ENCODE measurements around the gene ZNF148.
A peak's percentile ranks its signal among the peaks of the same experiment; 100 is the strongest.
"Not testable (repeated sequence)": the region's sequence is repeated elsewhere in the genome, so short reads cannot be mapped to it uniquely, and the experiment has no call there.

Gene ZNF148, protein sequence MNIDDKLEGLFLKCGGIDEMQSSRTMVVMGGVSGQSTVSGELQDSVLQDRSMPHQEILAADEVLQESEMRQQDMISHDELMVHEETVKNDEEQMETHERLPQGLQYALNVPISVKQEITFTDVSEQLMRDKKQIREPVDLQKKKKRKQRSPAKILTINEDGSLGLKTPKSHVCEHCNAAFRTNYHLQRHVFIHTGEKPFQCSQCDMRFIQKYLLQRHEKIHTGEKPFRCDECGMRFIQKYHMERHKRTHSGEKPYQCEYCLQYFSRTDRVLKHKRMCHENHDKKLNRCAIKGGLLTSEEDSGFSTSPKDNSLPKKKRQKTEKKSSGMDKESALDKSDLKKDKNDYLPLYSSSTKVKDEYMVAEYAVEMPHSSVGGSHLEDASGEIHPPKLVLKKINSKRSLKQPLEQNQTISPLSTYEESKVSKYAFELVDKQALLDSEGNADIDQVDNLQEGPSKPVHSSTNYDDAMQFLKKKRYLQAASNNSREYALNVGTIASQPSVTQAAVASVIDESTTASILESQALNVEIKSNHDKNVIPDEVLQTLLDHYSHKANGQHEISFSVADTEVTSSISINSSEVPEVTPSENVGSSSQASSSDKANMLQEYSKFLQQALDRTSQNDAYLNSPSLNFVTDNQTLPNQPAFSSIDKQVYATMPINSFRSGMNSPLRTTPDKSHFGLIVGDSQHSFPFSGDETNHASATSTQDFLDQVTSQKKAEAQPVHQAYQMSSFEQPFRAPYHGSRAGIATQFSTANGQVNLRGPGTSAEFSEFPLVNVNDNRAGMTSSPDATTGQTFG

DNA sequence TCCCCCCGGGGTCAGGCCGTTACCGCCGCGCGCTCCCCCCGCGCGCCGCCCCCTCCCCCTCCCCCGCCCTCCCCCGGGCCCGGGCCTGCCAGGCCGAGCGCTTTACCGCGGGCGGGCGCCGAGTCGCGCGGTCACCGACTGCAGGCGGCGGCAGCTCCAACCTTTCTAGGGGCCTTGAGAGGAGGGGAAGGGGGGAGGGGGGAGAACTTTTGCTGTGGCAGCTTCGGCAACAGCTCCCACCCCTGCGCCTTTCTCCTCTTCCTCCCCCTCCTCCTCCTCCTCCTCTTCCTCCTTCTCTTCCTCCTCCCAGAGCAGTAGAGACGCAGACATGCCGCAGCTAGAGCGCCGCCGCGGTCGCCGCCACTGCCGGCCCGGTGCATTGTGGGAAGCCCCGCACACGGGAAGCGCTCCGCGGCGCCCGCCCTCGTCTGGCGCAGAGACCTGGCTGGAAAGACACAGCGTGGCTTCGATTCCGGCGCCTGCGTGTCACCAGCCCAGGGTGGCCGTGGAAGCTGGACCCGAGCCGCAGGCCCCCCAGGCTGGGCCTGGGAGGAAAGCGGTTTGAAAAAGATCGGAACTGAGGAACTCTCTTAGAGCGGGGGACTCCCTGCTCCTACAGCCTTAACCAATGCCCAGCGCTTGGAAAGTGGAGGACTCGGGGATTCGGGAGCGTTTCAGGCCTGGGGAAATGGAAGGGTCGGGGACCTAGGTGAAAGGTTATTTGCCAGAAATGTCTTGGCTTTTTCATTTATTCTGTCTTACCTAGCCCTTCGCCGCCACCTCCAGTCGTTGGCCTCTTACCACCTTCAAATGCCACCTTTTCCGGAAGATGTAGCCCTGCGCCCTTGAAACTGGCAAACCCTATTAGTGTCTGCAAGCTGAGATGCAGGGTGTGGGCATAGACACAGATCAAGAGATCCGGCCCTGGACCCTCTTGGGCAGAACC lies at the start of gene ZNF148:
ZNF148 (minus strand) TSS at position 330 of the 946 bp plus-strand sequence. CDS start 61,685 bp downstream, outside the sequence.
- Mint-ChIP-seq H3K27ac (peak within 1 kb of the TSS; percentile 99), H3K36me3 (peaks cover 35% of the 10 kb centered on the region), H3K4me1 (peaks cover 46% of the 10 kb centered on the region), H3K4me3 (peak within 1 kb of the TSS; percentile 92), H3K9me3 (no peaks in the 10 kb centered on the region)
- ATAC-seq (peak; percentile 97), DNase-seq (ENCODE audit: low spot score in 2 of 2) (peak; percentile 87 to 93)

DNA sequence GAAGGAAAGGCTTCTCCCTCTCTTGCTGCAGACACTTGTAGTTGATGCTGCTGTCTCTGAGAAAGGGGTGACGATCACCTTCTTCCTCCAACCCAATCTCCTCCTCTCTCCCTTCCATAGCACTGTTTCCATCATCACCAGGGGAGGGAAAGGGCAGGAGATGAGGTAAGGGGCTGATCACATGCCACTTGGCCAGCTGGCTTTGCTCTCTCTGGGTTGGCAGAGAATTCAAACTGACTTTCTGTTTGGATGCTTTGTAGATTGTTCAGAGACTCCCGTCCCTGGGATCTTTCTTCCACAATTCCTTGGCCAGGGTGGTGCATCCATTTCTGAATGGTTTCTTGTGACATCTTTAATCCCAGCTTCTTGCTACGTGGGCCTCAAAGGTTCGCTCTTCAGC lies 43.2 kb upstream of the ZNF148 start:
- H3K4me3 Mint-ChIP-seq, result no peak overlapping the region
- no peaks in the 10 kb centered on the region for H3K4me1 Mint-ChIP-seq
- ATAC-seq, result no peak
- H3K9me3 Mint-ChIP-seq, result no peaks in the 10 kb centered on the region
- no peak overlapping the region for H3K27ac Mint-ChIP-seq
- DNase-seq (ENCODE audit: low spot score in 2 of 2), result no peak
- no peaks in the 10 kb centered on the region for H3K36me3 Mint-ChIP-seq

DNA sequence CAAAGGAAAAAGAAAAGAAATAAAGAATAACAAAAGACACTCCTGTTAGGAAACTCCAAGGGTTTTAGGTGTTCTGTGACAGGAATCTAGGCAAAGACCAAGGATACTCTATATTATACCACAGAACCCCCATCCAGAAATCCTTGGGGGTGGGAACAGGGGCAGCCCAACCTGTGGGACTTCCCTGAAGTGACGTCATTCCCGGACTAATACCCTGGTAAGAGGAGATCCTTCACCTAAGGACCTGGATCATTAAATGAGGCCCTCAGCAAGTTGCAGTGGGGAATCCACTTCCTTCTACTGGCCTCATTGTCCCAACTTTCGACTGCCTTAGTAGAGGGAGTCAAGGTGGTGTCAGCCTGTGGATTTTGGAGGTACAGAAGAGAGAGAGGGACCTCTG lies 41.1 kb upstream of the ZNF148 start:
- Mint-ChIP-seq H3K9me3 (no peaks in the 10 kb centered on the region), H3K4me1 (no peaks in the 10 kb centered on the region), H3K4me3 (no peak overlapping the region), H3K27ac (no peak overlapping the region), H3K36me3 (no peaks in the 10 kb centered on the region)
- DNase-seq (ENCODE audit: low spot score in 2 of 2), result no peak
- ATAC-seq, result no peak

DNA sequence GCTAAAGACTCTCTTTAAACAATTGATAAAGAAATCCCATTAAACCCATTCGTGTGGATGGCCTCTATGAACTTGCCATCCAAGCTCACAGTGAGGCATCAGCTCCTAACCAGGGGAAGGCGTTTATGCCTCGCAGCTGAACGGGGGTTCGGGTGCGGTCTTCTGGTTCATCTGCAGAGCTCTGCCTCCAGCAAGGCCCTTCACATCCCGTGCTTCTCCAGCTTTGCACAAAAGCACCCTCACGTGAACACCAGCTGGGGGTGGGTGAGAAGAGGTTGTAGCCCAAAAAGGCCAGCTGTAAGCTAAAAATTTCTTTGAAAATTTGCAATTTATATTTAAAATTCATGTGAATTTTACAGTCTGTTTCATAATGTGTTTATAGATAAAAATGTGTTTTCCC lies 39.5 kb upstream of the ZNF148 start:
- DNase-seq (ENCODE audit: low spot score in 2 of 2), result no peak
- H3K36me3 Mint-ChIP-seq, result no peaks in the 10 kb centered on the region
- no peaks in the 10 kb centered on the region for H3K4me1 Mint-ChIP-seq
- no peak overlapping the region for H3K27ac Mint-ChIP-seq
- no peak overlapping the region for H3K4me3 Mint-ChIP-seq
- no peak for ATAC-seq
- H3K9me3 Mint-ChIP-seq, result no peaks in the 10 kb centered on the region

DNA sequence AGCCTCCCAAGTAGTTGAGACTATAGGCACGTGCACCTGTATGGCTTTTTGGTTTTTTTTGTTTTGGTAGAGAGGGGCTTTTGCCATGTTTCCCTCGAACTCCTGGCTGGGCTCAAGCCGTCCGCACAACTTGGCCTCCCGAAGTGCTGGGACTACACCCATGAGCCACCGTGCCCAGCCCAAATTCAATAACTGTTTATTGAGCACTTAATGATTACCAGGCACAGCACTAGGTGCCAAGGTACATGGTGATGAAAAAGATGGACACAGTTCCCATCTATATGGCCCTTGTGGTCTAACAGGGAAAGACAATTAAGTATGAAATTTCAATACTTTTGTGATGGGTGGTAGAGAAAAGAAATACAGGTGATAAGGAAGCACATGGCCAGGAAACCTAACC lies 35.8 kb upstream of the ZNF148 start:
- H3K36me3 Mint-ChIP-seq, result no peaks in the 10 kb centered on the region
- no peak overlapping the region for H3K27ac Mint-ChIP-seq
- H3K4me3 Mint-ChIP-seq, result no peak overlapping the region
- no peak for DNase-seq (ENCODE audit: low spot score in 2 of 2)
- peaks cover 4% of the 10 kb centered on the region for H3K9me3 Mint-ChIP-seq
- no peaks in the 10 kb centered on the region for H3K4me1 Mint-ChIP-seq
- no peak for ATAC-seq

DNA sequence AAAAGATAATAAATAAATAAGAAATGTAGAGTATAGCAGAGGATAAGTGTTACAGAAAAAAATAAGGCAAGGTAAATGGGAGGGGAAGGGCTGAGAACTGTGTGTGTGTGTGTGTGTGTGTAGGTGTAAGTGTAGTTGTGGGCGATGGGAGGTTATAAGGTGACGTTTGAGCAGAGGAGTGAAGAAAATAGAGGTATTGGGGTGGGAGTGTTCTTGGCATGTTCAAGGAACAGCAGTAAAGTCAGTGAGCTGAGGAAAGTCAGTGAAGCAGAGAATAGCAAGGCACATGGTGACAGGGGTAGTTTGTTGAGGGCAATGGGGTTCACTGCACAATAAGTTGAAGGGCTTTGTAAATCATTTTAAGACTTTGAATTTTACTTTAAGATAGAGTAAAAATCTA lies 30.9 kb upstream of the ZNF148 start:
- Mint-ChIP-seq H3K27ac (no peak overlapping the region), H3K4me3 (no peak overlapping the region), H3K9me3 (peaks cover 11% of the 10 kb centered on the region), H3K36me3 (no peaks in the 10 kb centered on the region), H3K4me1 (no peaks in the 10 kb centered on the region)
- no peak for DNase-seq (ENCODE audit: low spot score in 2 of 2)
- ATAC-seq, result no peak

DNA sequence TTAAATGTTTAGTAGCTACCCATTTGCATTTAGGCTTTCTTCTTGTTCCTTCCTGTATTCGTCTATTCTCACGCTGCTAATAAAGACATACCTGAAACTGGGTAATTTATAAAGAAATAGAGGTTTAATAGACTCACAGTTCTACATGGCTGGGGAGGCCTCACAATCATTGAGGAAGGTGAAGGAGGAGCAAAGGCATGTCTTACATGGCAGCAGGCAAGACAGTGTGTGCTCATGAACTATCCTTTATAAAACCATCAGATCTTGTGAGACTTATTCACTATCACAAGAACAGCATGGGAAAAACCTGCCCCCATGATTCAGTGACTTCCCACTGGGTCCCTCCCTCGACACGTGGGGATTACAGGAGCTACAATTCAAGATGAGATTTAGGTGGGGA lies 30.4 kb upstream of the ZNF148 start:
- not testable (repeated sequence) for H3K4me1 Mint-ChIP-seq; H3K27ac Mint-ChIP-seq; DNase-seq (ENCODE audit: low spot score in 2 of 2); H3K4me3 Mint-ChIP-seq; ATAC-seq; H3K36me3 Mint-ChIP-seq
- H3K9me3 Mint-ChIP-seq, result peaks cover 11% of the 10 kb centered on the region

DNA sequence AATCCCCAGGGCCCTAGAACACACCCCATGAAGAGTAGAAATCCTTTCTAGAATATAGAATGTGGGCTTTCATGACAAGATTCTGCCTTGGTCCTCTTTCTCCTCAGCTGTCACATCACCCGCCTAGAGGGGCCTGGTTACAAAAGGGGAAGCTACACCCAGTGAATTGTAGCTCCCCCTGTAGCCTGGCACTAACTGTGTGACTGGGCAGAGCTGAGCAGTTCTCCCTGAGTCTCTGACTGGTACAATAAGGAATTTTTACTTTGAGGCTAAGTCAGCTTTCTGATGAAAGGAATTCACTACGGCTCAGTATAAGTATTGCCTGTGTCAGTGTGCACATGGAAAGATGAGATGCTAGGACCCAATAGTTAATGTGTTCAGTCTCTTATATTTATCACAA lies 28.7 kb upstream of the ZNF148 start:
- ATAC-seq, result no peak
- Mint-ChIP-seq H3K4me1 (no peaks in the 10 kb centered on the region), H3K27ac (no peak overlapping the region), H3K36me3 (no peaks in the 10 kb centered on the region), H3K9me3 (peaks cover 11% of the 10 kb centered on the region), H3K4me3 (no peak overlapping the region)
- DNase-seq (ENCODE audit: low spot score in 2 of 2), result no peak

DNA sequence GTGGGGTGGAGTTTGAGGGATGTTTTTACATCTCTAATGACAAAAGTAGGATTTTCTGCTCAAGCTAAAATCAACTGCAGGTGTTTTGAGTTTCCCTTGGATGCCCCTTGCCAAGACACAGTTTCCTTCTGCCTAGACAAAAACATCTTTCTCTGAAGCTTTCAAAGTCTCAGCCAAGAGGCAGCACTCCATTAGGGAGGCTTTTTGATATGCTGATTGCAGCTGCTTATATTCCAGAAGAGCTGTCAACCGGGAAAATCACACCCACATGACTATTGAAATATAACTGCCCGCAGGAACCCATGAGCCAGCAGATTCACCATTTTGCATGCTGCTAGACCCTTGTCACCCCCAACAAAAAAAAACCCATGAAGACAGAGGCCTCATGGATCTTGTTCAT lies 27.5 kb upstream of the ZNF148 start:
- DNase-seq (ENCODE audit: low spot score in 2 of 2) (no peak), ATAC-seq (no peak)
- H3K27ac Mint-ChIP-seq, result no peak overlapping the region
- no peaks in the 10 kb centered on the region for H3K4me1 Mint-ChIP-seq
- peaks cover 11% of the 10 kb centered on the region for H3K9me3 Mint-ChIP-seq
- H3K4me3 Mint-ChIP-seq, result no peak overlapping the region
- no peaks in the 10 kb centered on the region for H3K36me3 Mint-ChIP-seq

DNA sequence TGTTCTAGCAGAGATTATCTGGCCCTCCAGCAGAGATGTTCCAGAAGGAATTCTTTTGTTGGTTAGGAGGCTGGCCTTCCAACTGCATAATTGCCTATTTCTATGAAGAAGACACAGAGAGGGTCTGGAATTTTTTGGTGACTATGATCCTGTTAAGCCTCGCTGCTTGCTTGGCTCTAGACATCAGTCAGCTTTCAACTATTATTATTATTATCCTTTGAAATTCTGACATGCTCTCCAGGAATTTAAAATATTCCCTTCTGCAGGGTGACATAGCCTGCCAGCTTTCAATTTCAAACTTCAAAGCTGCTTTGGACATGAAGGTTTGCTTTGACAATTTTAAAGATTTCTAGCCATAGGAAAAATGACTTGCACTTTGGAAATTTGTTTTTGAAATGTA lies 26.3 kb upstream of the ZNF148 start:
- ATAC-seq (no peak), DNase-seq (ENCODE audit: low spot score in 2 of 2) (no peak)
- no peak overlapping the region for H3K4me3 Mint-ChIP-seq
- no peaks in the 10 kb centered on the region for H3K4me1 Mint-ChIP-seq
- no peak overlapping the region for H3K27ac Mint-ChIP-seq
- no peaks in the 10 kb centered on the region for H3K36me3 Mint-ChIP-seq
- H3K9me3 Mint-ChIP-seq, result peaks cover 11% of the 10 kb centered on the region

DNA sequence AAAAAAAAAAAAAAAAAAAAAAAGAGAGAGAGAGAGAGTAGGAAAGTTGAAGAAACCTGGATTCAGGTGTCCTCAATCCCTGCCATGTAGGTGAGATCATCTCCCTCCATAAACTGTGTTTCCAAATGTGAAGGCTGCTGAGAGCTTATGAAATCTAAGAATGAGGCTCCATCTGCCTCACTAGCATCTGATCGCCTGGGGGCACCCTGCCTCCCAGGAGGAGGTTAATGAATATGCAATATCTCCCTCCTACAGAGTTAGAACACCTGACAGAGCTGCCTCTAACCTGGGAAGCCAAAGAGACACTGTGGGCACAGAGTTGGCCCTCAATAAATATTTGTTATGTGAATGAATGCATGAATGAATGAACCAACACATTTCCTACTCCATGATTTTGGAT lies 23.8 kb upstream of the ZNF148 start:
- ATAC-seq (no peak), DNase-seq (ENCODE audit: low spot score in 2 of 2) (no peak)
- Mint-ChIP-seq H3K27ac (no peak overlapping the region), H3K9me3 (no peaks in the 10 kb centered on the region), H3K36me3 (no peaks in the 10 kb centered on the region), H3K4me3 (no peak overlapping the region), H3K4me1 (no peaks in the 10 kb centered on the region)

DNA sequence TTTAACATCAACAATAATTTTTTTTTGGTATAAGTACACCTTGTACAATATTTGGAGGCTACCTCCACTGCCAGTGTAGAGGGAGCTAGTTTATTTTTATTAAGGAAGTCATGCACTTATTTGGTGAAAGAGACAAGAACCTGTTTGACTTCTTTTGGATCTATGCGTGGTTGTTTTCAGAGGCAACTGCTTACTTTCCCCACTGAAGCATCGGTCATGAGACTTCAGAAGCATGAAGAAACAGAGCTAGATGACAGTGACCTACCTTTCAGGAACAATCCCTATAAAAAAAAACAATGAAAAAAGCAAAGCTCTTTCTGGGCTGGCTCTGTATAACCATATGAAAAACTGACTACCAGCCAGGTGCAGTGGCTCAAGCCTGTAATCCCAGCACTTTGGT lies 20.0 kb upstream of the ZNF148 start:
- Mint-ChIP-seq H3K4me3 (no peak overlapping the region), H3K27ac (no peak overlapping the region), H3K36me3 (no peaks in the 10 kb centered on the region), H3K9me3 (no peaks in the 10 kb centered on the region), H3K4me1 (no peaks in the 10 kb centered on the region)
- ATAC-seq, result no peak
- no peak for DNase-seq (ENCODE audit: low spot score in 2 of 2)

DNA sequence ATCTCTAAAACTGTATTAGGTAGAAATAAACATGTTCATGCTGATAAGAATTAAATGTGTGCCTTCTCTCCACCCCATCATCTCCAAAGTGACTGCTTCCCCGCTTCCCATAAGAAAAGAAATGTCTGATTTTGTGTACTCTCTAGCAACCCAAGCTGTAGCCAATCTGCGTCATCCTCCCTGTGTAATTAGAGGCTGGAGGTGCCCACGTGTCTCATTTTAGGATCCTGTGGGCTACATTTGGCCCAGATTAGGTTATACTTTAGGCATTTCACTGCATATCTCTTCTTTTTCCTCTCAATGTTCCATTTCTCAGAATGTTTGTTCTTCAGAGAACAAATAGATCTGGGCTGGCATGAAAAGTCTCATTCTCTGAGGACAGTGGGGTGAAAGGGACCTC lies 19.3 kb upstream of the ZNF148 start:
- peaks cover 3% of the 10 kb centered on the region for H3K4me1 Mint-ChIP-seq

DNA sequence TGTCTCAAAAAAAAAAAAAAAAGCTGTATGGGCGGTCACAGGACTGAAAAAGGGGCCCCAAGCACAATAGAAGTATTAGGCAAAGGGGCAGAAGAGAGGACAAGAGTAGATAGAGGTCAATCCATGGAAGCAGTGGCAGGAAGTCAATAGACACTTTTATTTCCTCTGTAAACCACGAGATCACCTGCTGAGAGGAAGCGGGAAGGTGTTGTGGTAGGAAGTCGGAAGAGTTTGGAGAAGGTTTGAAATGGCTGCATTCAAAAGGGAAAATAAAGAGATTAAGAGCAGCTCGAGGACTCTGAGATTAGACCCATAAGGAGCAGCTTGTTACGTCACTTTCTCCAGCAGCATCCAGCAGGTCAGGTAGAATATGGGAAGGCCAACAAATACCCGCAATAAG lies 14.2 kb upstream of the ZNF148 start:
- DNase-seq (ENCODE audit: low spot score in 2 of 2), result no peak
- Mint-ChIP-seq H3K4me3 (no peak overlapping the region), H3K9me3 (no peaks in the 10 kb centered on the region), H3K4me1 (peaks cover 9% of the 10 kb centered on the region), H3K27ac (no peak overlapping the region), H3K36me3 (no peaks in the 10 kb centered on the region)
- no peak for ATAC-seq

More for the DNA sequence above, 19.3 kb upstream of the ZNF148 start:
- DNase-seq (ENCODE audit: low spot score in 2 of 2) (no peak), ATAC-seq (no peak)
- Mint-ChIP-seq H3K4me3 (no peak overlapping the region), H3K9me3 (no peaks in the 10 kb centered on the region), H3K36me3 (no peaks in the 10 kb centered on the region), H3K27ac (no peak overlapping the region)

DNA sequence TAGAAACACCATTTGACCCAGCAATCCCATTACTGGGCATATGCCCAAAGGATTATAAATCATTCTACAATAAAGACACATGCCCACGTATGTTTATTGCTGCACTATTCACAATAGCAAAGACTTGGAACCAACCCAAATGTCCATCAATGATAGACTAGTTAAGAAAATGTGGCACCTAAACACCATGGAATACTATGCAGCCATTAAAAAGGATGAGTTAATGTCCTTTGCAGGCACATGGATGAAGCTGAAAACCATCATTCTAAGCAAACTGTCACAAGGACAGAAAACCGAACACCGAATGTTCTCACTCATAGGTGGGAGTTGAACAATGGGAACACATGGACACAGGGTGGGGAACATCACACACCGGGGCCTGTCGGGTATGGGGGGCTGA lies 13.2 kb upstream of the ZNF148 start:
- DNase-seq (ENCODE audit: low spot score in 2 of 2); H3K4me1 Mint-ChIP-seq; H3K27ac Mint-ChIP-seq; H3K9me3 Mint-ChIP-seq; H3K4me3 Mint-ChIP-seq; ATAC-seq; H3K36me3 Mint-ChIP-seq: not testable (repeated sequence)

All from stimulated activated effector memory CD8-positive, alpha-beta T cell treated with anti-CD3 and anti-CD28 coated beads, Interleukin-12 subunit alpha, Interleukin-12 subunit beta, amount 100 ng/mL, for 72 hours (primary cell).